Measurements from ENCODE around the gene ANKRD17.
"Not testable (repeated sequence)": the region's sequence is repeated elsewhere in the genome, so short reads cannot be mapped to it uniquely, and the experiment has no call there.

The ANKRD17 gene

GRCh38 chr4:73206236-73206635 is 52.4 kb downstream of the ANKRD17 start:
- Histone ChIP-seq H3K9me3 (no peaks in the 10 kb centered on the region), H3K36me3 (no peaks in the 10 kb centered on the region), H3K27ac (no peak overlapping the region), H3K27me3 (no peaks in the 10 kb centered on the region), H3K4me1 (ENCODE audit: control insufficient read depth in 1 of 2, insufficient read depth in 1 of 2, low read depth in 1 of 2, low read length in 1 of 2) (no peaks in the 10 kb centered on the region), H3K4me3 (ENCODE audit: low read depth in 1 of 2, low read length in 1 of 2) (no peak overlapping the region)
- no peak for TF ChIP-seq CTCF (IDR thresholded peaks at IDR 0.05)

- Histone ChIP-seq H3K4me3 (ENCODE audit: low read depth in 1 of 2, low read length in 1 of 2) (no peak overlapping the region), H3K9me3 (no peaks in the 10 kb centered on the region), H3K27me3 (no peaks in the 10 kb centered on the region), H3K4me1 (ENCODE audit: control insufficient read depth in 1 of 2, insufficient read depth in 1 of 2, low read depth in 1 of 2, low read length in 1 of 2) (no peaks in the 10 kb centered on the region), H3K36me3 (no peaks in the 10 kb centered on the region), H3K27ac (no peak overlapping the region)
- no peak for TF ChIP-seq CTCF (IDR thresholded peaks at IDR 0.05)
Measured at GRCh38 chr4:73205482-73205881, 53.1 kb downstream of the ANKRD17 start.

GRCh38 chr4:73203976-73204375 is 54.6 kb downstream of the ANKRD17 start:
- H3K27me3 ChIP-seq; H3K9me3 ChIP-seq; H3K27ac ChIP-seq; H3K4me1 ChIP-seq (ENCODE audit: control insufficient read depth in 1 of 2, insufficient read depth in 1 of 2, low read depth in 1 of 2, low read length in 1 of 2); H3K36me3 ChIP-seq; H3K4me3 ChIP-seq (ENCODE audit: low read depth in 1 of 2, low read length in 1 of 2): not testable (repeated sequence)

GRCh38 chr4:73197220-73197619 is 61.4 kb downstream of the ANKRD17 start:
- H3K27me3 ChIP-seq, result no peaks in the 10 kb centered on the region
- H3K27ac ChIP-seq, result no peak overlapping the region
- H3K4me1 ChIP-seq (ENCODE audit: control insufficient read depth in 1 of 2, insufficient read depth in 1 of 2, low read depth in 1 of 2, low read length in 1 of 2), result no peaks in the 10 kb centered on the region
- H3K36me3 ChIP-seq, result no peaks in the 10 kb centered on the region
- no peak for TF ChIP-seq CTCF (IDR thresholded peaks at IDR 0.05)
- H3K4me3 ChIP-seq (ENCODE audit: low read depth in 1 of 2, low read length in 1 of 2), result no peak overlapping the region
- no peaks in the 10 kb centered on the region for H3K9me3 ChIP-seq

GRCh38 chr4:73194064-73194463 is 64.5 kb downstream of the ANKRD17 start:
- TF ChIP-seq CTCF (IDR thresholded peaks at IDR 0.05), result no peak

GRCh38 chr4:73193659-73194058 is 64.9 kb downstream of the ANKRD17 start:
- Histone ChIP-seq H3K4me1 (ENCODE audit: control insufficient read depth in 1 of 2, insufficient read depth in 1 of 2, low read depth in 1 of 2, low read length in 1 of 2) (no peaks in the 10 kb centered on the region), H3K4me3 (ENCODE audit: low read depth in 1 of 2, low read length in 1 of 2) (no peak overlapping the region), H3K36me3 (no peaks in the 10 kb centered on the region), H3K27ac (no peak overlapping the region), H3K9me3 (no peaks in the 10 kb centered on the region), H3K27me3 (no peaks in the 10 kb centered on the region)
- no peak for TF ChIP-seq CTCF (IDR thresholded peaks at IDR 0.05)

More at GRCh38 chr4:73194064-73194463, 64.5 kb downstream of the ANKRD17 start:
- H3K4me3 ChIP-seq (ENCODE audit: low read depth in 1 of 2, low read length in 1 of 2), result no peak overlapping the region
- no peaks in the 10 kb centered on the region for H3K9me3 ChIP-seq
- no peaks in the 10 kb centered on the region for H3K4me1 ChIP-seq (ENCODE audit: control insufficient read depth in 1 of 2, insufficient read depth in 1 of 2, low read depth in 1 of 2, low read length in 1 of 2)
- H3K27ac ChIP-seq, result no peak overlapping the region
- H3K36me3 ChIP-seq, result no peaks in the 10 kb centered on the region
- H3K27me3 ChIP-seq, result no peaks in the 10 kb centered on the region

Data from neutrophil (primary cell).